ENCODE results near the gene SBF2. TPM values are rescaled to one million over a fixed set of nuclear protein-coding genes. Genes with fewer than 3 reads are reported as not detected.

Gene SBF2
- total RNA-seq, 4 donors from 2014 or later, result 52.8 to 87.9 (median 62.4) TPM

- Histone ChIP-seq H3K36me3 (peaks cover 0 to 37% of the 10 kb centered on the region in 2 donors), H3K4me3 (no peak overlapping the region), H3K27ac (no peak overlapping the region), H3K27me3 (no peaks in the 10 kb centered on the region), H3K9me3 (no peaks in the 10 kb centered on the region), H3K4me1 (no peaks in the 10 kb centered on the region)
- WGBS, 2 donors (ENCODE audit: low coverage in 1 of 2), result 33 to 70% methylated on average over 1 of the region's 1 CpG
- TF ChIP-seq POLR2AphosphoS5 (IDR thresholded peaks at IDR 0.05) (no peak), POLR2A (IDR thresholded peaks at IDR 0.05) (no peak), EP300 (IDR thresholded peaks at IDR 0.05) (no peak), CTCF (IDR thresholded peaks at IDR 0.05) (no peak)
- no peak for ATAC-seq
Observed at GRCh38 chr11:9827708-9828107, 466.3 kb downstream of the SBF2 start.

GRCh38 chr11:9826390-9826789, 467.6 kb downstream of the SBF2 start:
- Histone ChIP-seq H3K27ac (no peak overlapping the region), H3K9me3 (no peaks in the 10 kb centered on the region), H3K4me1 (no peaks in the 10 kb centered on the region), H3K4me3 (no peak overlapping the region), H3K27me3 (no peaks in the 10 kb centered on the region), H3K36me3 (peaks cover 0 to 26% of the 10 kb centered on the region in 2 donors)
- 91 to 93% methylated on average over 1 of the region's 1 CpG for WGBS, 2 donors (ENCODE audit: low coverage in 1 of 2)
- ATAC-seq, result no peak
- TF ChIP-seq POLR2AphosphoS5 (IDR thresholded peaks at IDR 0.05) (no peak), EP300 (IDR thresholded peaks at IDR 0.05) (no peak), POLR2A (IDR thresholded peaks at IDR 0.05) (no peak), CTCF (IDR thresholded peaks at IDR 0.05) (no peak)

GRCh38 chr11:9825895-9826294, 468.1 kb downstream of the SBF2 start:
- Histone ChIP-seq H3K27ac (no peak overlapping the region), H3K4me1 (no peaks in the 10 kb centered on the region), H3K4me3 (no peak overlapping the region), H3K27me3 (no peaks in the 10 kb centered on the region), H3K36me3 (peaks cover 0 to 21% of the 10 kb centered on the region in 2 donors), H3K9me3 (no peaks in the 10 kb centered on the region)
- no peak for TF ChIP-seq EP300 (IDR thresholded peaks at IDR 0.05)
- TF ChIP-seq POLR2AphosphoS5 (IDR thresholded peaks at IDR 0.05), result no peak
- TF ChIP-seq POLR2A (IDR thresholded peaks at IDR 0.05), result no peak
- TF ChIP-seq CTCF (IDR thresholded peaks at IDR 0.05), result no peak
- 40% methylated on average over 1 of the region's 1 CpG; no CpG with 5 or more reads in 1 of the 2 donors for WGBS, 2 donors (ENCODE audit: low coverage in 1 of 2)
- ATAC-seq, result no peak

GRCh38 chr11:9825315-9825714, 468.7 kb downstream of the SBF2 start:
- peaks cover 0 to 20% of the 10 kb centered on the region in 2 donors for H3K36me3 ChIP-seq
- no peak for ATAC-seq
- H3K4me1 ChIP-seq, result peaks cover 0 to 4% (median 0%) of the 10 kb centered on the region in 3 donors
- TF ChIP-seq POLR2A (IDR thresholded peaks at IDR 0.05) (no peak), CTCF (IDR thresholded peaks at IDR 0.05) (no peak), EP300 (IDR thresholded peaks at IDR 0.05) (no peak), POLR2AphosphoS5 (IDR thresholded peaks at IDR 0.05) (no peak)
- H3K4me3 ChIP-seq, result no peak overlapping the region
- no peaks in the 10 kb centered on the region for H3K9me3 ChIP-seq
- WGBS, 2 donors (ENCODE audit: low coverage in 1 of 2), result 84 to 90% methylated on average over 2 to 4 of the region's 4 CpGs
- no peaks in the 10 kb centered on the region for H3K27me3 ChIP-seq
- no peak overlapping the region for H3K27ac ChIP-seq

GRCh38 chr11:9823887-9824385, 470.1 kb downstream of the SBF2 start:
- TF ChIP-seq EP300 (IDR thresholded peaks at IDR 0.05), result no peak
- no peak for TF ChIP-seq POLR2AphosphoS5 (IDR thresholded peaks at IDR 0.05)
- TF ChIP-seq CTCF (IDR thresholded peaks at IDR 0.05), result no peak
- TF ChIP-seq POLR2A (IDR thresholded peaks at IDR 0.05), result no peak
- Histone ChIP-seq H3K4me3 (no peak overlapping the region), H3K4me1 (peaks cover 0 to 7% (median 0%) of the 10 kb centered on the region in 3 donors), H3K27ac (no peak overlapping the region), H3K27me3 (no peaks in the 10 kb centered on the region), H3K9me3 (no peaks in the 10 kb centered on the region), H3K36me3 (peaks cover 0 to 18% of the 10 kb centered on the region in 2 donors)
- ATAC-seq, result no peak
- WGBS, 2 donors (ENCODE audit: low coverage in 1 of 2), result 75 to 83% methylated on average over 1 to 5 of the region's 5 CpGs

Data from gastroesophageal sphincter (tissue), 4 donors.